T-helper 1 cell treated with Interleukin-12 subunit alpha and Interleukin-12 subunit beta and Interleukin-4 antibody, amounts not matched to agents 30 μg/mL and 1 μg/mL, for 36 hours (primary cell): ENCODE results near the gene EHHADH.

ENCODE experiments used
- H3K27ac Mint-ChIP-seq: one replicate; pipeline ENCODE4 v1.8.0; 2021; ENCODE audit warnings: mild to moderate bottlenecking, mixed read lengths
- H3K27me3 Mint-ChIP-seq: one replicate; pipeline ENCODE4 v1.8.0; 2021; ENCODE audit warnings: low read depth, mixed read lengths
- H3K36me3 Mint-ChIP-seq: one replicate; pipeline ENCODE4 v1.8.0; 2021; ENCODE audit warnings: low read depth, mixed read lengths
- H3K4me1 Mint-ChIP-seq: one replicate; pipeline ENCODE4 v1.8.0; 2021; ENCODE audit warnings: low read depth, mixed read lengths
- H3K4me3 Mint-ChIP-seq: one replicate; pipeline ENCODE4 v1.8.0; 2021; ENCODE audit warnings: mild to moderate bottlenecking, moderate library complexity, mixed read lengths
- H3K9me3 Mint-ChIP-seq: one replicate; pipeline ENCODE4 v1.8.0; 2021; ENCODE audit warnings: mixed read lengths

Gene EHHADH

DNA sequence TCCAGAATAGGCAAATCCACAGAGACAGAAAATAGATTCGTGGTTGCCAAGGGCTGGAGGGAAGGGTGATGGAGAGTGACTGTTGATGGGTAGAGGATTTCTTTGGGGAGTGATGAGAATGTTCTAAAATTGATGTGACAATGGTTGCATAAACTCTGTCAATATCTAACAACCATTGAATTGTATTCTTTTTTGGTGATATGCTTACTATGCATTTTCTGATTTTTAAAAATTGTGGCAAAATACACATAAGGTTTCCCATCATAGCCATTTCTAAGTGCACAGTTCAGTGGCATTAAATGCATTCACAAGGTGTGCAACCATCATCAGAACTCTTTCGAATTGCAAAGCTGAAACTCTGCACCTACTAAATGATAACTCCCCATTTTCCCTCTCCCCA lies 56.8 kb downstream of the EHHADH start:
- Mint-ChIP-seq H3K9me3 (no peaks in the 10 kb centered on the region), H3K27ac (no peak overlapping the region), H3K27me3 (no peaks in the 10 kb centered on the region), H3K4me1 (no peaks in the 10 kb centered on the region), H3K36me3 (no peaks in the 10 kb centered on the region), H3K4me3 (no peak overlapping the region)

DNA sequence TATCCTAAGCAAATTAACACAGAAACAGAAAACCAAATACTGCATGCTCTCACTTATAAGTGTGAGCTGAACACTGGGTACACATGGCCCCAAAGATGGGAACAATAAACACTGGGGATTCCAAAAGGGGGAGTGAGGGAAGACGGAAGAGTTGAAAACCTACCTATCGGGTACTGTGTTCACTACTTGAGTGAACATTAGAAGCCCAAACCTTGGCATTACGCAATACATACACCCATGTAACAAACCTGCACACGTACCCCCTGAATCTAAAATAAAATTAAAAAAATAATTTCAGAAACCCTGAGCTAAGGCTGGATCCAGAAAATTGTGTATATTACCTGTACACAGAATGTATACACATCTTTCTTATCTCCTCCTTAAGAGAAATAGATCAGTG lies 58.2 kb downstream of the EHHADH start:
- Mint-ChIP-seq H3K9me3 (no peaks in the 10 kb centered on the region), H3K4me1 (no peaks in the 10 kb centered on the region), H3K27ac (no peak overlapping the region), H3K36me3 (no peaks in the 10 kb centered on the region), H3K27me3 (no peaks in the 10 kb centered on the region), H3K4me3 (no peak overlapping the region)

DNA sequence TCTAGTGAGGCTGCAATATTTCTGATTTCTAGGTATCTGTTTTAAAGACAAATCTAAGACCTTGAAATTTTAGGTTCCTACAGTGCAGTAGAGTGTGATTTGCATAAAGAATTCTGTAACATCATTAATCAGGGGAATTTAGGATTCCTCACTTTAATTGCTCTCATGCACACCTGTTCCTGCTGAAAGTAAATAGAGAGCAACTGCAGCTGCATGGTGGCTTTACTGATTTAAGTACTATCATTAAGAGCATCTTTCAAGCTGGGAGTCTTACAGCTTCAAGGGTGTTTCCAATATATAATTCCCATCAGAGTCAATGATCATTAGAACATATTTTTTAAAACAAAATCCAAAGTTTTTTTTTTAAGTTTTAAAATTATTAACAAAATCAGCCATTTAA lies 65.0 kb downstream of the EHHADH start:
- no peak overlapping the region for H3K27ac Mint-ChIP-seq
- H3K36me3 Mint-ChIP-seq = no peaks in the 10 kb centered on the region
- H3K27me3 Mint-ChIP-seq = peaks cover 11% of the 10 kb centered on the region
- no peaks in the 10 kb centered on the region for H3K4me1 Mint-ChIP-seq
- no peaks in the 10 kb centered on the region for H3K9me3 Mint-ChIP-seq
- no peak overlapping the region for H3K4me3 Mint-ChIP-seq

DNA sequence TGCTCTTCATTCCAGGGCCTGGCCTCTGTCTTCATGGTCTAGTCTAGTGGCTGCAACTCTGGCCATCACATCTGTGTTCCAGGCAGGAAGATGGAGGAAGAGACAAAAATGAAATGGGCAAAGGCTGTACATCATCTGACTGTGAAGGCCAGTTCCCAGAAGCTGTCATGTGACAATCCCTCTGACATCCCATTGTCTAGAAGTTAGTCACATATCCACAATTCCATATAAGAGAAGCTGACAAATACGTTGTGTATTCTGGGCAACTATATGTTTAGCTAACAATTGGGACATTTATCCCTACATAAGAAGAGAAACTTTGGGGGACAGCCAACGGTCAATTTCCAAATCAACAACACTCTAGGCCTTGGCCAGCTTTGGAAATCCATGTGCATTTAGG lies 66.5 kb downstream of the EHHADH start:
- Mint-ChIP-seq H3K9me3 (no peaks in the 10 kb centered on the region), H3K36me3 (no peaks in the 10 kb centered on the region), H3K27ac (no peak overlapping the region), H3K27me3 (peaks cover 11% of the 10 kb centered on the region), H3K4me1 (no peaks in the 10 kb centered on the region), H3K4me3 (no peak overlapping the region)

DNA sequence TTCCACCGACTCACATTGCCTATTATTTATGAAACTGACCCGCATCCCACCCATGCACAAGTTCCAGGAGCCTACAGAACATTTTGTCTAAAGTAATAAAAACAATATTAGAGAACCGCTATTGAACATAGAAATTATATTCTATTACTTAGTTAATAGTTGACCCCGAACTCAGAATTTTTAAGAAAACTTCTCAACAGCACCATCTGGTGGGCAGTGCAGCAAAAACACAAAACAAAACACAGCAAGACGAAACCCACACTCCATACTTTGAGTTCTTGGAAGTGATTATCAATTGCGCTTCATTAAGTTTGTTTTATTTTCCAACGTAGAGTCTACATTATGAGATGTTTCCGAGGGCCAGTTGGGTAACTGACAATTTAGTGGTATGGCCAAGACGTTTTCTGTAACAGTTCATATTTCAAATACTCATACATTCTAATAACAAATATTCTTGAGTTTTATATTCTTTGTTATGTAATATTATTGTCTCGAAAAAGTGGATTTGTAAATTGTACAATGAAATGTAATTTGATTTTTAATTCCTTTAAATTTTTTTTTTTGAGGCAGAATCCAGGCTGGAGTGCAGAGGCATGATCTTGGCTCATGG lies 77.0 kb downstream of the EHHADH start:
- H3K9me3 Mint-ChIP-seq = no peaks in the 10 kb centered on the region
- no peaks in the 10 kb centered on the region for H3K27me3 Mint-ChIP-seq
- no peak overlapping the region for H3K27ac Mint-ChIP-seq
- H3K36me3 Mint-ChIP-seq = no peaks in the 10 kb centered on the region
- peaks cover 3% of the 10 kb centered on the region for H3K4me1 Mint-ChIP-seq
- H3K4me3 Mint-ChIP-seq = no peak overlapping the region

DNA sequence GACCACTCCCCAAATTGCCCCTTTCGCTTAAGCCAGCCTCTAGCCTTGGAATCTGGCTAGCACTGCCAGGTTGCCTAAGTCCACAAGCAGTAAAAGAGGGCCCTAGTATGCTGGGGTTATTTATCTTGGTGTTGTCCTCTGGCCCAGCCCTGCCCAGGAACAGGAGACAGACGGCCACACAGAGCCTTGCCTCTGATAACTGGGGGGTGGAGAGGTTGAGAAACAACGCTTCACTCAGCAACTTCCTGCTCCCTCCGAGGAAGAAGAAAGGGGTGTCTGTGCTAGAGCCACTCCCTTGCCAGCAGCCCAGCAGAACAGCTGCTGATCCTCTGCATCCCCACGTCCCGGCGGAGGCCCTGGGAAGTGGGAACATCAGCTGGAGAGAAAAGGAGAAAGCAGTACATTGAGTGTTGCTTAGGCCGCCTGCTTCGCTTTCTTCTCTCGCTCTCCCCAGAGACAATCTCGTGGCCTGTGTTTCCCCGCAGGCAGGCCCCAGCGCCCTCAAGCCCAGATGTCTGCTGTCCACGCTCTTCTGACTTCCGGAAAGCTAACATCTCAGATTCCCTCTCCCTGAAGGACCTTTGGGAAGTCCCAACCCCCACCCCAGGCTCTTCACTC lies 78.4 kb downstream of the EHHADH start:
- H3K9me3 Mint-ChIP-seq = no peaks in the 10 kb centered on the region
- peaks cover 3% of the 10 kb centered on the region for H3K4me1 Mint-ChIP-seq
- no peaks in the 10 kb centered on the region for H3K36me3 Mint-ChIP-seq
- no peak overlapping the region for H3K27ac Mint-ChIP-seq
- H3K4me3 Mint-ChIP-seq = no peak overlapping the region
- no peaks in the 10 kb centered on the region for H3K27me3 Mint-ChIP-seq

DNA sequence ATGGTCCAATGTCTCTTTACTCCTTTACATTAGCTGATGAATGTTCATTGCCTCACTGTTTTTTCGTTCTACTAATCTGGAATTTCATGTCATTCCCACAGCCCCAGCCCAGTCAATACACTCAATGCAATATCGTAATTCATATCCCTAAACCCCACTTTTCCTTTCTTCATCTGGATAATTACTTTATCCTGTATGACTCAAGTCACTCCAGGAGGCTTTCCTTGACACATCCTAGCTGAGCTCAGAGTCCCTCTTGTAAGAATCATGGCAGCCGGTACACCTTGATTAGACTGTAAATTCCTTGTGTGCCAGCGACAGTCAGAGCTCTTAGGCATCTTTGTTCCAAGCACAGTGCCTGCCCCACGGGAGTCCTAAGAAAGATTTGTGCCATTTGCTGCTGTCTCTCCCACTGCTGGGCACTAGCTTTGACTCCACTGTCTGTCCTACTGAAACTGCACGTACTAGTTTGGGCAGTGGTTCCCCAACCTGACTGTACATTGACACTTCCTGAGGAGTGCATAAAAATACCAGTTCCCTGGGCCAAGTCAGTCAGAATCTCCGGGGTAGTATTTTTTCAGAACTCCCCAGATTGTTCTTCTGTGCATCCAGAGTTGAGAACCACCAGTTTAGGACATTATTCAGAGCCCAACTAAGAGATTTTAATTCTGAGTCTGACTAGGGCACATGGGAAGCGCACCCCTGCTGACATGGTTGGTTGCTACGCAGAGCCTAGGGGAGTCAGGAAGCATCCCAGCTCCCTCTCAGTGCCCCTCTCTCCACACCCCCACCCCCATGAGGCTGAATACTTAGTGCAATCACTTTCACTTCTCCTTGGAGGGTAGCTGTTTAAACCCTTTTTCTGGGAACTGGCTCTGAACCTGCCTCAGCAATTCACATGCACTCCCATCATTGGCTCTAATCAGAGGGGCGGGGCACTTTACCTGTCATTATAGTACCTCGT lies 81.5 kb downstream of the EHHADH start:
- no peak overlapping the region for H3K4me3 Mint-ChIP-seq
- H3K36me3 Mint-ChIP-seq = no peaks in the 10 kb centered on the region
- no peaks in the 10 kb centered on the region for H3K27me3 Mint-ChIP-seq
- no peak overlapping the region for H3K27ac Mint-ChIP-seq
- peaks cover 3% of the 10 kb centered on the region for H3K4me1 Mint-ChIP-seq
- no peaks in the 10 kb centered on the region for H3K9me3 Mint-ChIP-seq

DNA sequence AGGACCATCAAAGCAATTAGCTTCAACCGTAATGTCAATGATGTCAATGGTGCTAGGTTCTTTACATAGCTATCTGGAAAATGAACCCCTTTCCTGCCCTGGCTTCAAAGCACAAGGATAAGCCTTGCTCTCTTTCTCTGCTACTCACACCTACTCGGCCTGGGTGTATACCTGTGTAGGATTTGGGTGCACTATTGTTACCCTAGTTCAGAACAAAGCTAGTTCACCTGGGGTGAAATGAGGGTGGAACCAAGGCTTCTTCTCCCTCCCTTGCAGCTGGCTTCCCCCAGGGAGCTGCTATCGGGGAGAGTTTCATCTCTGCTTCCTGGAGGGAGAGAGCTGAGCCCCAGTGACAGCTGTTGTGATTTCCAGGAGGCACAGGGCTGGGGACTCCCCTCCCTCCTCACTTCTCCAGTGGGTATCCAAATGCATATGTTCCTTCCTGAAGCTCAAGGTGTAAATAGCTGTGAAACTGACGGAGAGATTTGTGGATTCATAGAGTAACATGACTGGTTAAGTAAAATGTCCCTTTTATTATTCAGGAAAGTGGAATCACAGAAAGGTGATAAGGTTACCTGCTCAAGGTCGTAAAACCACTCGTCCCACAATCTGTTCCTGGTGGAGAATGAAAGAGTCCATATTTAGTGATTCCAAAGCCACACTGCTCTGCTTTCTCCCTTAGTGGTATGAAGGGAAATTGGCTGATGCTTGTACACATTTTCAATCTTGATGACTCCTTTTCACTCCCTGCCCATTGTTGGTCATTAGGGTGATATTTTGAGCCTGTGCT lies 89.2 kb downstream of the EHHADH start:
- H3K27me3 Mint-ChIP-seq = peaks cover 7% of the 10 kb centered on the region
- no peak overlapping the region for H3K4me3 Mint-ChIP-seq
- H3K36me3 Mint-ChIP-seq = no peaks in the 10 kb centered on the region
- H3K9me3 Mint-ChIP-seq = no peaks in the 10 kb centered on the region
- no peaks in the 10 kb centered on the region for H3K4me1 Mint-ChIP-seq
- H3K27ac Mint-ChIP-seq = no peak overlapping the region

DNA sequence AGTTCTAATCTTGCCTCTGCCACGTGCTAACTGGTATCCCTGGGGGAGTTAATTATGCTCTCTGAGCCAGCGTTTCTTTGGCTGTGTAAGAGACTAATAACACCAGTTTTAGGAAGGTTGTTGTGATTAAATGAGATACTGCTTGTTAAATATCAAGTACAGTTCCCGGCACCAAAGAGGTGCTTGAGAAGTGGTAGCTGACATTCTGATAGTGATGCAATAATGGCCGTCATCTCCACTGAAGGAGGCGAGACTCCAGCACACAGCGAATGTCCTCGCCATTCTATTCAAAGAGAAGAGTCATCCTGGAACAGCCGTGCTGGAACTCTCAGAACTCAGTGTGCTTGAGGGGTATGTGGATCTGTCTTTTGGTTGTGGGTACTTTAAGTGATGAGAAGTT lies 91.2 kb downstream of the EHHADH start:
- Mint-ChIP-seq H3K9me3 (no peaks in the 10 kb centered on the region), H3K4me3 (no peak overlapping the region), H3K27me3 (peaks cover 12% of the 10 kb centered on the region), H3K4me1 (no peaks in the 10 kb centered on the region), H3K36me3 (no peaks in the 10 kb centered on the region), H3K27ac (no peak overlapping the region)

DNA sequence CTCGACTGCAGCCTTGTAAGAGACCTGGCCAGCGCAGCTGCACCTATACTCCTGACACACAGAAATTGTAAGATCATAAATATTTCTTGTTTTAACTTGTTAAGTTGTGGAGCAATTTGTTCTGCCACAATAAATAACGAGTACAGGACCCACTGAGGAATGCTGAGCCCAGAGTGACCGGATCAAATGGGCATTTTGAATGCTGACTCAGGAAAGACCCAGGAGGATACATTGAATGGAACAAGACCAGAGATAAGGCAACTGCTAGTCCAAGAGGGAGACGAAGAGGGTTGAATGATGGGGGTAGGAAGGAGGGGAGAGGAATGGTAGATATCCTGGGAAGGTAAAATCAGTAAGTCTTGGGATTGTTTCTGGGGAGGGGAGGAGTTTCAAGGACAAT lies 92.1 kb downstream of the EHHADH start:
- Mint-ChIP-seq H3K9me3 (no peaks in the 10 kb centered on the region), H3K36me3 (no peaks in the 10 kb centered on the region), H3K27ac (no peak overlapping the region), H3K27me3 (peaks cover 16% of the 10 kb centered on the region), H3K4me1 (no peaks in the 10 kb centered on the region), H3K4me3 (no peak overlapping the region)

DNA sequence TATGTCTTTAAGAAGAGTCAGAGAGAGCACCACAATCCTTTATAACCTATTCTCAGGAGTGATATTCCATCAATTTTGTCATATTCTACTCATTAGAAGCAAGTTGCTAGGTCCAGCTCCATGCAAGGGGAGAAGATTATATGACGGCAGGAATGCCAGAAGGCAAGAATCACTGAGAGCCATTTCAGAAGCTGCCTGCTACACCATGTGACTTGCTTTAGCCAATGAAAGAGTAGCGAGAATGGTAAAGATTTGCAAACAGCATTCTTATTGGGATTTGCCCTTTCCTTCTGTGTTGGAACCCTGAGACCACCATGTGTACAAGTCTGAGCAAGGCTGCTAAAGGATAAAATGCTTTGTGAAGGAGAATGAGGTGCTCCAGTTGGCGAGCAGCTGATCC lies 96.5 kb downstream of the EHHADH start:
- H3K9me3 Mint-ChIP-seq = no peaks in the 10 kb centered on the region
- H3K4me3 Mint-ChIP-seq = no peak overlapping the region
- H3K27ac Mint-ChIP-seq = no peak overlapping the region
- no peaks in the 10 kb centered on the region for H3K36me3 Mint-ChIP-seq
- H3K27me3 Mint-ChIP-seq = peaks cover 24% of the 10 kb centered on the region
- peaks cover 2% of the 10 kb centered on the region for H3K4me1 Mint-ChIP-seq

DNA sequence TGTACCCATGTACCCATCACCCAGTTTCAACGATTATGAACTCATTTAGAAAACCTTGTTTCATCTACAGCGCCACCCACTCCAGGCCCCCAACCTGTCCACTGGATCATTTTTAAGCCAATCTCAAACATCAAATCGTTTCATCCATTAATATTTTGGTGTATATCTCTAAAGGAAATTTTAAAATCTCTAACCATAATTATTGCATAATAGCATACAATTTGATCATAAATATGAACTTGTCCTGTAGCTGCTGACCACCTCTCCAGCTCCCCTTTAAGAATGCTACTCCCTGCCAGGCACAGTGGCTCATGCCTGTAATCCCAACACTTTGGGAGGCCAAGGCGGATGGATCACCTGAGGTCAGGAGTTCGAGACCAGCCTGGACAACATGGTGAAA lies 98.2 kb downstream of the EHHADH start:
- Mint-ChIP-seq H3K36me3 (no peaks in the 10 kb centered on the region), H3K4me1 (peaks cover 4% of the 10 kb centered on the region), H3K4me3 (no peak overlapping the region), H3K27ac (no peak overlapping the region), H3K9me3 (no peaks in the 10 kb centered on the region), H3K27me3 (peaks cover 36% of the 10 kb centered on the region)

DNA sequence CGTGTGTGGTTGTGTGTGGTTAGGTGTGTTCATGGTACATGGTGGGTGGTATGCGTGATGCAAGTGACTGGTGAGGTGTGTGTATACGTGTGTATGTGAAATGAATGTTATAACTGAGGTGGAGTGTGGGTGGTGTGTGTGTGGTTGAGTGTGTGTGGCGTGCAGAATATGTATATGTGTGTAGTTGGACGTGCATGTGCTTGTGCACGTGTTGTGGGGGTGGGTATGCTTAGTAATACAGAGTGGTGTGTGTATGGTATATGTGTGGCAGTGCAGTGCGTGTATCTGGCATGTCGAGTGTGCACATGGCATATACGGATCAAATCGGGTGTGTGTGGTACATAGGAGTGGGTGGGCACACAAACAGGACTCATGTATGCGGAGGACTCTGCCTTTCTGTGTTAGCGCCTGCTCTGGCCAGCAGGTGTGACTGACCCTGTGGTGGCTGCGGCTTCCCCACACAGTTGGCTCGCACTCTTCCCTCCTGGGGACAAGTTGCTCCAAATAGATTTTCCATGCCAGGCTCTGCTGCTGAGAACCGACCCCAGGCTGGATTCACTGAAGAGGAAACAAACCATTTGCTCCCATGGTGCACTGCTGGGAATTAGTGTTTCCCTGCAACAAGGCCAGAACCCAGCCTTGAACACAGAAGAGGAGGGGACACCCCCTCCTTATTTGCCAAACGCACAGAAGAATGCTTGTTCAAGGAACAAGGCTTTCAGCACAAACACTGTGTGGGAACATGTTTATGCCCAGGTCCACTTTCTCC lies 99.8 kb downstream of the EHHADH start:
- H3K4me1 Mint-ChIP-seq = peaks cover 4% of the 10 kb centered on the region
- H3K27me3 Mint-ChIP-seq = peaks cover 47% of the 10 kb centered on the region
- no peaks in the 10 kb centered on the region for H3K9me3 Mint-ChIP-seq
- no peaks in the 10 kb centered on the region for H3K36me3 Mint-ChIP-seq
- H3K27ac Mint-ChIP-seq = no peak overlapping the region
- H3K4me3 Mint-ChIP-seq = no peak overlapping the region
